ENCODE results near the gene GDF7. TPM values are rescaled to one million over a fixed set of nuclear protein-coding genes. Genes with fewer than 3 reads are reported as not detected.

Gene GDF7
- total RNA-seq, 4 donors from 2014 or later, result under 0.01 to 0.42 (median 0.13) TPM

- Histone ChIP-seq H3K4me1 (peaks cover 2 to 6% of the 10 kb centered on the region in 2 donors), H3K27me3 (peaks cover 23% of the 10 kb centered on the region), H3K9me3 (no peaks in the 10 kb centered on the region), H3K36me3 (no peaks in the 10 kb centered on the region), H3K27ac (no peak overlapping the region), H3K4me3 (replicated peaks in 1 of 3) (no peak overlapping the region)
- WGBS, 2 donors, result 42 to 44% methylated on average over 9 to 16 of the region's 16 CpGs
- intact Hi-C loops (cut with DNase I), result no loop called here
- TF ChIP-seq POLR2A (IDR thresholded peaks at IDR 0.05), result no peak
- TF ChIP-seq CTCF (IDR thresholded peaks at IDR 0.05), result no peak
- DNase-seq, result no peak
These were observed 8.2 kb downstream of the GDF7 start for GRCh38 chr2:20674974-20675679.

GRCh38 chr2:20675701-20676352 is 8.9 kb downstream of the GDF7 start:
- Histone ChIP-seq H3K36me3 (no peaks in the 10 kb centered on the region), H3K9me3 (no peaks in the 10 kb centered on the region), H3K27ac (no peak overlapping the region), H3K27me3 (peaks cover 16% of the 10 kb centered on the region), H3K4me1 (peaks cover 2% of the 10 kb centered on the region in 2 donors), H3K4me3 (replicated peaks in 1 of 3) (no peak overlapping the region)
- TF ChIP-seq POLR2A (IDR thresholded peaks at IDR 0.05), result no peak
- WGBS, 2 donors, result 47 to 52% methylated on average over 5 of the region's 6 CpGs
- intact Hi-C loops (cut with DNase I), result no loop called here
- no peak for DNase-seq

- Histone ChIP-seq H3K27ac (no peak overlapping the region), H3K4me1 (peaks cover 0 to 2% of the 10 kb centered on the region in 2 donors), H3K36me3 (no peaks in the 10 kb centered on the region), H3K9me3 (no peaks in the 10 kb centered on the region), H3K4me3 (replicated peaks in 1 of 3) (no peak overlapping the region), H3K27me3 (peaks cover 8% of the 10 kb centered on the region)
- intact Hi-C loops (cut with DNase I), result no loop called here
- DNase-seq, result no peak
- WGBS, 2 donors, result 88 to 93% methylated on average over 12 of the region's 12 CpGs
- TF ChIP-seq CTCF (IDR thresholded peaks at IDR 0.05), result no peak
- TF ChIP-seq POLR2A (IDR thresholded peaks at IDR 0.05), result no peak
These were observed 9.6 kb downstream of the GDF7 start for GRCh38 chr2:20676353-20677215.

- Histone ChIP-seq H3K4me3 (replicated peaks in 1 of 3) (no peak overlapping the region), H3K36me3 (no peaks in the 10 kb centered on the region), H3K9me3 (no peaks in the 10 kb centered on the region), H3K27me3 (peaks cover 2% of the 10 kb centered on the region), H3K27ac (no peak overlapping the region), H3K4me1 (no peaks in the 10 kb centered on the region)
- intact Hi-C loops (cut with DNase I), result no loop called here
- TF ChIP-seq CTCF (IDR thresholded peaks at IDR 0.05), result no peak
- TF ChIP-seq POLR2A (IDR thresholded peaks at IDR 0.05), result no peak
- WGBS, 2 donors, result 76 to 83% methylated on average over 14 to 15 of the region's 15 CpGs
- no peak for DNase-seq
These were observed 10.5 kb downstream of the GDF7 start for GRCh38 chr2:20677301-20678085.

- no peak overlapping the region for H3K4me3 ChIP-seq (replicated peaks in 1 of 3)
- WGBS, 2 donors, result 81 to 91% methylated on average over 1 of the region's 1 CpG
- no peaks in the 10 kb centered on the region for H3K9me3 ChIP-seq
- TF ChIP-seq CTCF (IDR thresholded peaks at IDR 0.05), result no peak
- no peak for TF ChIP-seq POLR2A (IDR thresholded peaks at IDR 0.05)
- H3K27ac ChIP-seq, result no peak overlapping the region
- no peaks in the 10 kb centered on the region for H3K4me1 ChIP-seq
- no peak for DNase-seq
- intact Hi-C loops (cut with DNase I), result no loop called here
- H3K27me3 ChIP-seq, result no peaks in the 10 kb centered on the region
- no peaks in the 10 kb centered on the region for H3K36me3 ChIP-seq
These were observed 11.1 kb downstream of the GDF7 start for GRCh38 chr2:20678086-20678395.

Measured in thyroid gland (tissue), 4 donors.